ENCODE data around the gene BAIAP2L2.

BAIAP2L2 gene

DNA sequence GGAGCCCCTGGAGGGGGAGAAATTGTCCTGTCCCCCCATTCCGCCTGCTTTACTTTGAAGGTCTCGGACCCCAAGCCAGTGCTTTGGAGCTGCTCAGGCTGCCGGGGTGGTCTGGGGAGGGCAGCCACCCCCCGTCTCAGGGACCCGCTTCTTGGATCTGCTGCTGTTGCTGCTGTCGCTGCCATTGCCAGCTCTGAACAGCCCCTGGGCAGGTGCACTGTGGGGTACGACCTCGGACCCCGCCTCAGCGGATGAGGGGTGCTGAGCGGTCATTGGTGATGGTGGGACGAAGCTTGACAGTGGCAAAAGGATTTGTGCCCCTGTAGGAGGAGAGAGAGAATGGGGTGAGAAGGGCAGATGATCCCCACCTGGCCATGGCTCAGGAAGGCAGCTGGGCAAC is 25.4 kb downstream of the BAIAP2L2 start:
- no peak for DNase-seq (ENCODE audit: extremely low read depth, low read depth)
- no peak overlapping the region for H3K4me3 ChIP-seq (replicated peaks; ENCODE audit: low read depth, low read length)
- no peak for TF ChIP-seq CTCF (IDR thresholded peaks at IDR 0.05; ENCODE audit: low read depth, low read length, missing control alignments)

GRCh38 chr22:38083931-38084631 is 26.4 kb downstream of the BAIAP2L2 start, which contains the start of gene SLC16A8:
TSS of gene SLC16A8 (minus strand) at chr22:38084184. CDS start at chr22:38082873, 1,311 bp downstream.
- TF ChIP-seq CTCF (IDR thresholded peaks at IDR 0.05; ENCODE audit: low read depth, low read length, missing control alignments) = no peak
- no peak for DNase-seq (ENCODE audit: extremely low read depth, low read depth)
- H3K4me3 ChIP-seq (replicated peaks; ENCODE audit: low read depth, low read length) = no peak within 1 kb of the TSS

GRCh38 chr22:38082986-38083710 is 27.3 kb downstream of the BAIAP2L2 start:
- no peak for TF ChIP-seq CTCF (IDR thresholded peaks at IDR 0.05; ENCODE audit: low read depth, low read length, missing control alignments)
- DNase-seq (ENCODE audit: extremely low read depth, low read depth) = no peak
- H3K4me3 ChIP-seq (replicated peaks; ENCODE audit: low read depth, low read length) = no peak overlapping the region

DNA sequence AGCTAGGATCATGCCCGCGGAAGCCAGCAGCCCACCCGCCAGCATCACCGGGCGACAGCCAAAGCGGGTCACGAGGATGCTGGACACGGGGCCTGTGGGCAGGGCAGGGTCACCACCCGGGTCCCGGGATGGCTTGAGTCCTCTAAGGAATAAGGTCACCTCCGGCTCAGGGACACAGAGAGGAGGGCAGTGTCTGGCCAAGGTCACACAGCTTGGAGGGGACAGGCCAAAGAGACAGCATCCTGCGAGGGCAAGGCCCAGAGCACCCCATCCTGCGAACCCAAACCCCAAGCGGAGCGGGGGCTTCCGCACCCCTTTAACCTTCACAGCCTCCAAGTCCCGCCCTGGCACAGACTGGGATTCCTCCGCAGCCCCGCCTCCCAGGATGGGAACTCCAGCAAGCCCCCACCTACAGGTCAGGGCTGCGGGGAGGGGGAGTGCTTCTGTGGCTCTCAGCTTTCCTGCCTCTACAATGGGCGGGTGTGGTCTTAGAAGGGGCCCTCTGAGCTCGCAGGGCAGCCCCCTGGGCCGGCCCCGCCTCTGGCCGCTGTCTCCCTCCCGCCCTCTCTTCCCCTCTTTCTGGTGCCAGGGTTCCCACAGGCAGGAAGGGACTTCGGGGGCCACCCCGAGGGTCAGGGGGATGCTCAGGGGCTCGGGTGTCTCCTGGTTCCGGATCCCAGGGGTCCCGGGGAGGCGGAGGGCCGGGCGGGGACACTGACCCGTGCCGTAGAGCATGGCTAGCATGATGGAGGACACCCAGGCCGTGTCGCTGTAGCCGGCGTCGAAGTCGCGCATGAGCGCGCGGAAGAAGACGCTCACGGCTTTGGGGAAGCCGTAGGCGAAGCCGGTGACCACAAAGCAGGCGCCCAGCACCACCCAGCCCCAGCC is 28.3 kb downstream of the BAIAP2L2 start:
- TF ChIP-seq CTCF (IDR thresholded peaks at IDR 0.05; ENCODE audit: low read depth, low read length, missing control alignments) = no peak
- H3K4me3 ChIP-seq (replicated peaks; ENCODE audit: low read depth, low read length) = no peak overlapping the region
- DNase-seq (ENCODE audit: extremely low read depth, low read depth) = no peak

DNA sequence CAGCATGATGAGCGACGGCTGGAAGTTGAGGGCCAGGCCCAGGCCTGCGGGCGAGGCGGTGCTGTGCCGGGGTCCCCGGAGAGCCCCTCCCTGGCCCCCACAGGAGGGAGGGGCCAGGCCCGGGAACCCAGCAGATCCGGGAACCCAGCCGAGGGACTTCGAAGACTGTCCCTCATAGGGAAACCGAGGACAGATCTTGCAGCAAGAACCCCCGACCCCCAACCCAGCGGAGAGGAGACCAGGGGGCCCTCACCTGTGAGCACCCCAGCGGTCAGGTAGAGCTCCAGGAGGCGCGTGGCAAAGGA is 28.9 kb downstream of the BAIAP2L2 start:
- no peak for DNase-seq (ENCODE audit: extremely low read depth, low read depth)
- no peak overlapping the region for H3K4me3 ChIP-seq (replicated peaks; ENCODE audit: low read depth, low read length)
- TF ChIP-seq CTCF (IDR thresholded peaks at IDR 0.05; ENCODE audit: low read depth, low read length, missing control alignments) = no peak

GRCh38 chr22:38080850-38081635 is 29.4 kb downstream of the BAIAP2L2 start:
- DNase-seq (ENCODE audit: extremely low read depth, low read depth) = no peak
- peak; percentile 3 for TF ChIP-seq CTCF (IDR thresholded peaks at IDR 0.05; ENCODE audit: low read depth, low read length, missing control alignments)
- H3K4me3 ChIP-seq (replicated peaks; ENCODE audit: low read depth, low read length) = peak overlapping the region; percentile 7; the same call in 1 of the 2 replicates

Data from HFF-Myc (cell line).